Ishikawa (cell line): Measurements from ENCODE around the gene DHRS12.

Experiments used
- CEBPB ChIP-seq: IDR thresholded peaks from 2 replicates; pipeline ENCODE4 v1.6.1; 2012
- CREB1 ChIP-seq: IDR thresholded peaks from 2 replicates; pipeline ENCODE4 v1.6.1; 2012; ENCODE audit warnings: low read depth
- EGR1 ChIP-seq: IDR thresholded peaks from 2 replicates; pipeline ENCODE4 v1.6.1; 2012
- EP300 ChIP-seq: IDR thresholded peaks from 2 replicates; pipeline ENCODE4 v1.6.1; 2012; ENCODE audit warnings: borderline replicate concordance
- FOXM1 ChIP-seq: IDR thresholded peaks from 2 replicates; pipeline ENCODE4 v1.6.1; 2012; ENCODE audit warnings: low read depth, borderline replicate concordance
- NFIC ChIP-seq: IDR thresholded peaks from 2 replicates; pipeline ENCODE4 v1.6.1; 2012
- RAD21 ChIP-seq: IDR thresholded peaks from 2 replicates; pipeline ENCODE4 v1.6.1; 2012; ENCODE audit warnings: low read depth
- TAF1 ChIP-seq: IDR thresholded peaks from 2 replicates; pipeline ENCODE4 v1.6.1; 2012; ENCODE audit warnings: low read depth, mild to moderate bottlenecking
- TCF12 ChIP-seq: IDR thresholded peaks from 2 replicates; pipeline ENCODE4 v1.6.1; 2012; ENCODE audit warnings: low read depth
- TEAD4 ChIP-seq: IDR thresholded peaks from 2 replicates; pipeline ENCODE4 v1.6.1; 2012
- YY1 ChIP-seq: IDR thresholded peaks from 2 replicates; pipeline ENCODE4 v1.6.1; 2012; ENCODE audit warnings: low read depth
- ZBTB7A ChIP-seq: IDR thresholded peaks from 2 replicates; pipeline ENCODE4 v1.6.1; 2012; ENCODE audit warnings: low read depth
- TF ChIP-seq, protein P1 (sequence below): IDR thresholded peaks from 2 replicates; pipeline ENCODE4 v1.6.1; 2012
- TF ChIP-seq, protein P2 (sequence below): IDR thresholded peaks from 2 replicates; pipeline ENCODE4 v1.6.1; 2012; ENCODE audit warnings: low read depth, mild to moderate bottlenecking
- TF ChIP-seq, protein P3 (sequence below): IDR thresholded peaks from 2 replicates; pipeline ENCODE4 v1.6.1; 2012

DHRS12 gene

DNA sequence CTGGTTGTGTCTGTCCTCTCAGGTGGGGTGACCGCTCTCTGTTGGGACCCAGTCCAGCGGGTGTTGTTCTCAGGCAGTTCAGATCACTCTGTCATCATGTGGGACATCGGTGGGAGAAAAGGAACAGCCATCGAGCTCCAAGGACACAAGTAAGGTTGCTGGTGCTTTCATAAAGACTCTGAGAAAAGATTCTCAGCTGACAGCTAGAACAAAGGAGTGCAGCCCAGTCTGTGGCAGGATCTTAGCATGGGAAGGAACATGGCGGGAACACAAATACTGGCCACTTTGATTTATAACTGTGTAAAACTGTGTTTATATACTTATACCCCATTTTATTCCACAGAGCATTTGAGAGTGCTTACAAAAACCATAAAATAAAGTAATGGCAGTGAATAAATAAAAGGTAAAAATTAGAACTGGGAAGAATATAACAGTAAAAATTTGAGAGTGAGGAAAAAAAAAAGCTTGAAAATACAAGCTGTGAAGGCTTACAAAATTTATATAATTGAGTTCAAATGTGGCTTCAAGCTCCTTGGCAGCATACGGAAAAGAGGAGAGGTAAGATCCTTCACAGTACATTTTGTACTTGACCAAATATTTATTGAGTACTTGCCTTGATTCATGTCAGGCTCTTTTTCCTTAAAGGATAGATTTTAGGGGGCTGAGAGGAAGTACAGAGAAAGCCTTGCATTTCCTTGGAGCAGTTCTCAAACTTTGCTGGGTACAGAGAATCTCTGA, 64.8 kb downstream of the DHRS12 start:
- TF ChIP-seq CREB1 (no peak), YY1 (no peak), TEAD4 (no peak), FOXM1 (no peak), RAD21 (no peak), ZBTB7A (no peak), TCF12 (no peak), CEBPB (no peak), TAF1 (no peak), EGR1 (no peak), NFIC (no peak), EP300 (no peak)
- TF ChIP-seq, protein P1, sequence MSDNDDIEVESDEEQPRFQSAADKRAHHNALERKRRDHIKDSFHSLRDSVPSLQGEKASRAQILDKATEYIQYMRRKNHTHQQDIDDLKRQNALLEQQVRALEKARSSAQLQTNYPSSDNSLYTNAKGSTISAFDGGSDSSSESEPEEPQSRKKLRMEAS, result no peak
- TF ChIP-seq, protein P2, sequence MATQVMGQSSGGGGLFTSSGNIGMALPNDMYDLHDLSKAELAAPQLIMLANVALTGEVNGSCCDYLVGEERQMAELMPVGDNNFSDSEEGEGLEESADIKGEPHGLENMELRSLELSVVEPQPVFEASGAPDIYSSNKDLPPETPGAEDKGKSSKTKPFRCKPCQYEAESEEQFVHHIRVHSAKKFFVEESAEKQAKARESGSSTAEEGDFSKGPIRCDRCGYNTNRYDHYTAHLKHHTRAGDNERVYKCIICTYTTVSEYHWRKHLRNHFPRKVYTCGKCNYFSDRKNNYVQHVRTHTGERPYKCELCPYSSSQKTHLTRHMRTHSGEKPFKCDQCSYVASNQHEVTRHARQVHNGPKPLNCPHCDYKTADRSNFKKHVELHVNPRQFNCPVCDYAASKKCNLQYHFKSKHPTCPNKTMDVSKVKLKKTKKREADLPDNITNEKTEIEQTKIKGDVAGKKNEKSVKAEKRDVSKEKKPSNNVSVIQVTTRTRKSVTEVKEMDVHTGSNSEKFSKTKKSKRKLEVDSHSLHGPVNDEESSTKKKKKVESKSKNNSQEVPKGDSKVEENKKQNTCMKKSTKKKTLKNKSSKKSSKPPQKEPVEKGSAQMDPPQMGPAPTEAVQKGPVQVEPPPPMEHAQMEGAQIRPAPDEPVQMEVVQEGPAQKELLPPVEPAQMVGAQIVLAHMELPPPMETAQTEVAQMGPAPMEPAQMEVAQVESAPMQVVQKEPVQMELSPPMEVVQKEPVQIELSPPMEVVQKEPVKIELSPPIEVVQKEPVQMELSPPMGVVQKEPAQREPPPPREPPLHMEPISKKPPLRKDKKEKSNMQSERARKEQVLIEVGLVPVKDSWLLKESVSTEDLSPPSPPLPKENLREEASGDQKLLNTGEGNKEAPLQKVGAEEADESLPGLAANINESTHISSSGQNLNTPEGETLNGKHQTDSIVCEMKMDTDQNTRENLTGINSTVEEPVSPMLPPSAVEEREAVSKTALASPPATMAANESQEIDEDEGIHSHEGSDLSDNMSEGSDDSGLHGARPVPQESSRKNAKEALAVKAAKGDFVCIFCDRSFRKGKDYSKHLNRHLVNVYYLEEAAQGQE, result no peak
- TF ChIP-seq, protein P3, sequence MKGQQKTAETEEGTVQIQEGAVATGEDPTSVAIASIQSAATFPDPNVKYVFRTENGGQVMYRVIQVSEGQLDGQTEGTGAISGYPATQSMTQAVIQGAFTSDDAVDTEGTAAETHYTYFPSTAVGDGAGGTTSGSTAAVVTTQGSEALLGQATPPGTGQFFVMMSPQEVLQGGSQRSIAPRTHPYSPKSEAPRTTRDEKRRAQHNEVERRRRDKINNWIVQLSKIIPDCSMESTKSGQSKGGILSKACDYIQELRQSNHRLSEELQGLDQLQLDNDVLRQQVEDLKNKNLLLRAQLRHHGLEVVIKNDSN, result no peak

DNA sequence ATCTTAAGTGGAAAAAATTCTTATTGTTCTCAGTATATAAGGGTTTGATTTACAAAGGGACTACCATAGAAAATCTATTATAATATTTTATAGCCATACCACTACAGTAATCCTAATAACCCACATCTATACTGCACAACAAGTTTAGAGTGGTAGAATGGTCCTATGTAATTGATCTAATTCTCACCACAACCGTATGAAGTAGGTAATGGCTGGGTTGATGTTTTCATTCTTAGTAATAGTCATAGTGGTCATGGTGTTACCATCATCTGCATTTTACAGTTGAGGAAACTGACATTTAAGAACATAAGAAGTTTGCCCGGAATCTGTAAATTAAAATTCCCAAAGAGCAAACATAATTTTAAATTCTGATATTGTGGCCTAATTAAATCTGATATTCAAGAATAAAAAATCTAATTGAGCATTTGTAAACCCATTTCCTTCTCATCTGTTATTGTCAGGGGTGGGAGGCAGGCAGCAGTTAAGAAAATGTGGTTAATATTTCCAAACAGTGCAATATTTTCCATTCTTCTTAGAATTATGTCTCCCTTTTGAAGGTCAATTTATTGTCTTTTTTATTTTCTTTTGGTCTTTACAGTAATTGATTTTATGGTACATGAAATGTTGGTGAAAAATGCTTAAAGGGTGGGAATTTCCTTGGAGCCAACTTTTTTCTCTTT, 65.6 kb downstream of the DHRS12 start:
- TF ChIP-seq CREB1, result no peak
- TF ChIP-seq NFIC, result no peak
- TF ChIP-seq, protein P2, result no peak
- no peak for TF ChIP-seq EGR1
- no peak for TF ChIP-seq TCF12
- TF ChIP-seq CEBPB, result no peak
- no peak for TF ChIP-seq TAF1
- TF ChIP-seq, protein P3, result no peak
- no peak for TF ChIP-seq EP300
- no peak for TF ChIP-seq FOXM1
- TF ChIP-seq ZBTB7A, result no peak
- TF ChIP-seq RAD21, result no peak
- TF ChIP-seq TEAD4, result no peak
- TF ChIP-seq, protein P1, result no peak
- no peak for TF ChIP-seq YY1

DNA sequence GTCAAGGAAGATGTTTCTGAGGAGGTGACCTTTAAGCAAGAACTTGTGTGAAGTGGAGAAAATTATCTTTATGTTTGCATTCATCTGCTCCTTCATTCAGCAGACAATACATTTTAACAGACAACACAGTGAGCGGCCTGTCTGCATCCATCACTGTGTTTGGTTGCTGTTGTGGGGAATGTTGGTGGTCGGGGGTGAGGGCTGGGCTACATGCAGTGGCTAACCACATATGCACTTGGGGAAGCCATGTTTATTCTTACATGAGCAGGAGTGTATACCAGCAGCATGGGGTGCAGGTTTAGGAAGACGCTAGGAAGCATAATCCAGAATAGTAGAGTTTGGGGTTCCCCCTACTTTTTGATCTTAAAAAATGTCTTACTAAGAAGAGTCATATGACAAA, 66.4 kb downstream of the DHRS12 start:
- TF ChIP-seq NFIC (no peak), CEBPB (no peak), EGR1 (no peak), TCF12 (no peak), CREB1 (no peak), FOXM1 (no peak), TAF1 (no peak), YY1 (no peak), TEAD4 (no peak), EP300 (no peak), ZBTB7A (no peak), RAD21 (no peak)
- TF ChIP-seq, protein P3, result no peak
- TF ChIP-seq, protein P2, result no peak
- TF ChIP-seq, protein P1, result no peak
